ENCODE data around the gene EGFL6. TPM values are rescaled to one million over a fixed set of nuclear protein-coding genes. Genes with fewer than 3 reads are reported as not detected.

The EGFL6 gene
- total RNA-seq, 1 experiment from 2014 or later = not detected

- Mint-ChIP-seq H3K4me3 (ENCODE audit: low read depth, unreplicated experiment) (no peak overlapping the region), H3K27ac (ENCODE audit: unreplicated experiment) (no peak overlapping the region), H3K27me3 (ENCODE audit: unreplicated experiment) (no peaks in the 10 kb centered on the region), H3K4me1 (ENCODE audit: low read depth, unreplicated experiment) (peaks cover 8% of the 10 kb centered on the region), H3K36me3 (ENCODE audit: insufficient read depth, unreplicated experiment) (no peaks in the 10 kb centered on the region), H3K9me3 (ENCODE audit: low read depth, unreplicated experiment) (no peaks in the 10 kb centered on the region)
- intact Hi-C loops (cut with micrococcal nuclease; ENCODE audit: unreplicated experiment) = no loop called here
- CTCF ChIA-PET = interaction anchor here (1.4 kb wide), 1 partner anchor 11 kb away, joined by 4 read pairs; no protein-coding TSS in a partner anchor
- BruUV-seq (replicated peaks) = no TSS peak
- TF ChIP-seq CTCF (IDR thresholded peaks at IDR 0.05; ENCODE audit: unreplicated experiment) = no peak
- DNase-seq = no peak
Observed at GRCh38 chrX:13599491-13599890, 30.1 kb downstream of the EGFL6 start.

- Mint-ChIP-seq H3K27ac (ENCODE audit: unreplicated experiment) (no peak overlapping the region), H3K4me3 (ENCODE audit: low read depth, unreplicated experiment) (no peak overlapping the region), H3K36me3 (ENCODE audit: insufficient read depth, unreplicated experiment) (no peaks in the 10 kb centered on the region), H3K9me3 (ENCODE audit: low read depth, unreplicated experiment) (no peaks in the 10 kb centered on the region), H3K4me1 (ENCODE audit: low read depth, unreplicated experiment) (peaks cover 26% of the 10 kb centered on the region), H3K27me3 (ENCODE audit: unreplicated experiment) (no peaks in the 10 kb centered on the region)
- intact Hi-C loops (cut with micrococcal nuclease; ENCODE audit: unreplicated experiment) = no loop called here
- no TSS peak for BruUV-seq (replicated peaks)
- no peak for TF ChIP-seq CTCF (IDR thresholded peaks at IDR 0.05; ENCODE audit: unreplicated experiment)
- CTCF ChIA-PET = interaction anchor here (0.7 kb wide), 2 partner anchors 129 to 1697 kb away, joined by 4 to 7 read pairs; partner anchors contain the start of genes OFD1 and TRAPPC2
- DNase-seq = peak; percentile 30
Observed at GRCh38 chrX:13605611-13606010, 36.2 kb downstream of the EGFL6 start.

- Mint-ChIP-seq H3K36me3 (ENCODE audit: insufficient read depth, unreplicated experiment) (no peaks in the 10 kb centered on the region), H3K9me3 (ENCODE audit: low read depth, unreplicated experiment) (no peaks in the 10 kb centered on the region), H3K4me3 (ENCODE audit: low read depth, unreplicated experiment) (no peak overlapping the region), H3K27me3 (ENCODE audit: unreplicated experiment) (no peaks in the 10 kb centered on the region), H3K27ac (ENCODE audit: unreplicated experiment) (no peak overlapping the region), H3K4me1 (ENCODE audit: low read depth, unreplicated experiment) (peaks cover 26% of the 10 kb centered on the region)
- no TSS peak for BruUV-seq (replicated peaks)
- no peak for DNase-seq
- intact Hi-C loops (cut with micrococcal nuclease; ENCODE audit: unreplicated experiment) = no loop called here
- no peak for TF ChIP-seq CTCF (IDR thresholded peaks at IDR 0.05; ENCODE audit: unreplicated experiment)
- CTCF ChIA-PET = interaction anchor here (1.7 kb wide), 1 partner anchor 39 kb away, joined by 6 read pairs; no protein-coding TSS in a partner anchor
Observed at GRCh38 chrX:13607331-13607995, 38.1 kb downstream of the EGFL6 start.

GRCh38 chrX:13607996-13608365 lies 38.6 kb downstream of the EGFL6 start:
- DNase-seq = no peak
- intact Hi-C loops (cut with micrococcal nuclease; ENCODE audit: unreplicated experiment) = no loop called here
- CTCF ChIA-PET = interaction anchor here (1.7 kb wide), 1 partner anchor 38 kb away, joined by 6 read pairs; no protein-coding TSS in a partner anchor
- no peak overlapping the region for H3K4me3 Mint-ChIP-seq (ENCODE audit: low read depth, unreplicated experiment)
- H3K36me3 Mint-ChIP-seq (ENCODE audit: insufficient read depth, unreplicated experiment) = no peaks in the 10 kb centered on the region
- H3K27ac Mint-ChIP-seq (ENCODE audit: unreplicated experiment) = no peak overlapping the region
- no peaks in the 10 kb centered on the region for H3K27me3 Mint-ChIP-seq (ENCODE audit: unreplicated experiment)
- peaks cover 26% of the 10 kb centered on the region for H3K4me1 Mint-ChIP-seq (ENCODE audit: low read depth, unreplicated experiment)
- no peaks in the 10 kb centered on the region for H3K9me3 Mint-ChIP-seq (ENCODE audit: low read depth, unreplicated experiment)
- no peak for TF ChIP-seq CTCF (IDR thresholded peaks at IDR 0.05; ENCODE audit: unreplicated experiment)
- BruUV-seq (replicated peaks) = no TSS peak

Measured in Calu3 (cell line).